ENCODE results near the gene PPFIA1. TPM values are rescaled to one million over a fixed set of nuclear protein-coding genes. Genes with fewer than 3 reads are reported as not detected.

PPFIA1 gene
- total and polyA plus RNA-seq, 10 of the 15 experiments (the other 5 are each of a cell fraction or from before 2014, with no cell fraction given), result 5.2 to 26.2 (median 15.8) TPM

GRCh38 chr11:70233034-70233433, 37.5 kb upstream of the PPFIA1 start:
- DNase-seq (ENCODE audit: low read depth, low spot score) (no peak), FAIRE-seq (no peak), ATAC-seq (no peak)
- Histone ChIP-seq H3K79me2 (ENCODE audit: control insufficient read depth, insufficient read depth, low read length) (no peaks in the 10 kb centered on the region), H3K9ac (ENCODE audit: control insufficient read depth, insufficient read depth, low read length) (no peak overlapping the region), H2AFZ (ENCODE audit: control insufficient read depth, low read depth, low read length) (no peak overlapping the region), H3K4me2 (ENCODE audit: control insufficient read depth, insufficient read depth) (no peak overlapping the region), H3K27me3 (replicated peaks in 1 of 2; ENCODE audit: control insufficient read depth in 2 of 2, insufficient read depth in 2 of 2, low read length in 1 of 2) (0 out of 4 replicates have a peak, but pooled peaks cover 0 to 1% of the 10 kb centered on the region in 2 experiments), H3K36me3 (ENCODE audit: control insufficient read depth in 2 of 2, insufficient read depth in 2 of 2, low read length in 1 of 2) (no peaks in the 10 kb centered on the region), H4K20me1 (ENCODE audit: control insufficient read depth, insufficient read depth) (no peaks in the 10 kb centered on the region), H3K27ac (ENCODE audit: control insufficient read depth, insufficient read depth) (no peak overlapping the region), H3K9me3 (replicated peaks; ENCODE audit: control insufficient read depth, insufficient read depth, low read length) (no peaks in the 10 kb centered on the region), H3K4me1 (ENCODE audit: control insufficient read depth, insufficient read depth, low read length) (peaks cover 2% of the 10 kb centered on the region; the same call in 1 of the 2 replicates), H3K4me3 (no peak overlapping the region)
- RAD21 ChIA-PET (ENCODE audit: unreplicated experiment), result no interaction called here
- SMC1A ChIA-PET (ENCODE audit: uncharacterized antibody, unreplicated experiment), result no interaction called here
- BruUV-seq (replicated peaks), result no TSS peak
- CTCF ChIA-PET, result interaction anchor here (0.7 kb wide), 1 partner anchor 190 kb away, joined by 3 read pairs; no protein-coding TSS in a partner anchor
- POLR2A ChIA-PET, result no interaction called here
- TF ChIP-seq IRF4 (IDR thresholded peaks at IDR 0.05; ENCODE audit: low read depth, low read length) (no peak), STAT3 (IDR thresholded peaks at IDR 0.05; ENCODE audit: low read depth, low read length) (no peak), MYB (IDR thresholded peaks at IDR 0.05; ENCODE audit: borderline replicate concordance, low read depth, low read length) (no peak), TAF1 (IDR thresholded peaks at IDR 0.05; ENCODE audit: borderline replicate concordance, low read depth, low read length) (no peak), HDAC6 (IDR thresholded peaks at IDR 0.05; ENCODE audit: unreplicated experiment) (no peak), TCF7 (IDR thresholded peaks at IDR 0.05; ENCODE audit: borderline replicate concordance) (no peak), EP300 (IDR thresholded peaks at IDR 0.05; ENCODE audit: borderline replicate concordance in 1 of 2, control insufficient read depth in 1 of 2, low read depth in 2 of 2, low read length in 2 of 2) (no peak), MTA3 (IDR thresholded peaks at IDR 0.05; ENCODE audit: borderline replicate concordance, low read length) (no peak)
- in situ Hi-C loops (cut with MboI) (no loop called here), intact Hi-C loops (cut with micrococcal nuclease; ENCODE audit: unreplicated experiment) (no loop called here)

- Histone ChIP-seq H4K20me1 (ENCODE audit: control insufficient read depth, insufficient read depth) (no peaks in the 10 kb centered on the region), H3K4me1 (ENCODE audit: control insufficient read depth, insufficient read depth, low read length) (peaks cover 2% of the 10 kb centered on the region; the same call in 1 of the 2 replicates), H2AFZ (ENCODE audit: control insufficient read depth, low read depth, low read length) (no peak overlapping the region), H3K27ac (ENCODE audit: control insufficient read depth, insufficient read depth) (no peak overlapping the region), H3K27me3 (replicated peaks in 1 of 2; ENCODE audit: control insufficient read depth in 2 of 2, insufficient read depth in 2 of 2, low read length in 1 of 2) (0 out of 4 replicates have a peak, but pooled peaks cover 0 to 1% of the 10 kb centered on the region in 2 experiments), H3K79me2 (ENCODE audit: control insufficient read depth, insufficient read depth, low read length) (no peaks in the 10 kb centered on the region), H3K9ac (ENCODE audit: control insufficient read depth, insufficient read depth, low read length) (no peak overlapping the region), H3K9me3 (replicated peaks; ENCODE audit: control insufficient read depth, insufficient read depth, low read length) (no peaks in the 10 kb centered on the region), H3K4me3 (no peak overlapping the region), H3K4me2 (ENCODE audit: control insufficient read depth, insufficient read depth) (no peak overlapping the region), H3K36me3 (ENCODE audit: control insufficient read depth in 2 of 2, insufficient read depth in 2 of 2, low read length in 1 of 2) (no peaks in the 10 kb centered on the region)
- BruUV-seq (replicated peaks), result no TSS peak
- ChIA-PET RAD21 (ENCODE audit: unreplicated experiment) (no interaction called here), CTCF (no interaction called here), SMC1A (ENCODE audit: uncharacterized antibody, unreplicated experiment) (no interaction called here), POLR2A (no interaction called here)
- WGBS (ENCODE audit: insufficient coverage, insufficient replicate concordance, low lambda C conversion rate, missing lambda C conversion rate), result 30% methylated on average over 11 of the region's 11 CpGs
- in situ Hi-C loops (cut with MboI) (no loop called here), intact Hi-C loops (cut with micrococcal nuclease; ENCODE audit: unreplicated experiment) (no loop called here)
- no peak for FAIRE-seq
- ATAC-seq, result peak; percentile 58
- DNase-seq (ENCODE audit: low read depth, low spot score), result no peak
- TF ChIP-seq GATAD2B (conservative IDR thresholded peaks at IDR 0.05; ENCODE audit: low read depth) (no peak), POLR2AphosphoS2 (IDR thresholded peaks at IDR 0.05; ENCODE audit: low read depth, low read length) (no peak), ZNF274 (IDR thresholded peaks at IDR 0.05; ENCODE audit: insufficient read depth, insufficient read length) (no peak), BCLAF1 (IDR thresholded peaks at IDR 0.05) (no peak)
Observed at GRCh38 chr11:70233511-70233934, 37.0 kb upstream of the PPFIA1 start.

Data from GM12878 (cell line).